Astrocyte of the spinal cord (primary cell): ENCODE results near the gene RPA3.

Experiments
- DNase-seq: peaks from one replicate; pipeline ENCODE4 v3.0.0; 2011; ENCODE audit warnings: low read depth, low spot score
- H3K4me3 ChIP-seq: 2 replicates; pipeline ENCODE4 v1.5.1; 2011; ENCODE audit warnings: low read depth, mild to moderate bottlenecking, low read length, moderate library complexity
- CTCF ChIP-seq: IDR thresholded peaks from 2 replicates; pipeline ENCODE4 v1.5.1; 2012; ENCODE audit warnings: low read depth, mild to moderate bottlenecking, low read length, inconsistent platforms
- in situ Hi-C: cut with HindIII; loops from 2 replicates; pipeline ENCODE4 v1.10.0; 2017; ENCODE audit warnings: low sequenced_read_pairs

Gene RPA3

GRCh38 chr7:7706101-7706511 lies 12.3 kb downstream of the RPA3 start:
- DNase-seq, result no peak
- no peak overlapping the region for H3K4me3 ChIP-seq
- in situ Hi-C loops, result no loop called here
- no peak for TF ChIP-seq CTCF

DNA sequence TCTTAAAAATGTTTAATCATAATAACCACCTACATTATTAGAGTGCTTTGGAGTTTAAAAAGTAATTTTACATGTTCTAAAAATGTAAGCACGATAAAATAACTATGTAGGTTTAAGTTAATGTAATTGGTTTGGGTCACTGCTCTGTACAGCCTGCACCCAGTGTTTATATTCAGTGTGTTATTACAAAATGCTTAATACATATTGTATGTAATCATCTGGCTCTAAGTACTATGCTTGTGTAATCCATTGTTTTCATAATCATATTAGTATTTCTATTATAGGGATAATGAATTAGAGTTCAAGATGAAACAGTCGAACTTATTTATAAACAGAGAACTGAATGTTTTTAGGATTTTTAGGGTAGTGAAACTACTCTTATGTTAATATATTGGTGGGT lies 13.1 kb downstream of the RPA3 start:
- no peak for TF ChIP-seq CTCF
- H3K4me3 ChIP-seq, result no peak overlapping the region
- in situ Hi-C loops, result no loop called here
- DNase-seq, result no peak

GRCh38 chr7:7704867-7705266 lies 13.5 kb downstream of the RPA3 start:
- no peak for DNase-seq
- in situ Hi-C loops, result no loop called here
- H3K4me3 ChIP-seq, result no peak overlapping the region
- TF ChIP-seq CTCF, result no peak

DNA sequence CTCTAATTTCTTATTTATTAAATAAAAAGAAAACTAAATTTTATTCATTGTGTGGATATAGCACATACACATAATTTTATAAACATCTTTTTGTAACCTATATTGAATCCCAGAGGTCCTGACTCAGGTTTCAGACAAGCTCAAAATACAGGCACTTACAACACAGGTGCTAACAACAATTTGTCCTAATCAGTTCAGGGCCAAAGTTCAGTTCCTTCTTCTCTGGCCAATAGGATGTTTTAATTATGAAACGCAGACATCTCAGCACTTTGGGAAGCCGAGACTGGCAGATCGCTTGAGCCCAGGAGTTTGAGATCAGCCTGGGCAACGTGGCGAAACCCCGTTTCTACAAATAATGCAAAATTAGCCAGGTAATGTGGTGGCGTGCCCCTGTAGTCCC lies 15.0 kb downstream of the RPA3 start:
- no peak for DNase-seq
- in situ Hi-C loops, result no loop called here
- TF ChIP-seq CTCF, result no peak
- no peak overlapping the region for H3K4me3 ChIP-seq

DNA sequence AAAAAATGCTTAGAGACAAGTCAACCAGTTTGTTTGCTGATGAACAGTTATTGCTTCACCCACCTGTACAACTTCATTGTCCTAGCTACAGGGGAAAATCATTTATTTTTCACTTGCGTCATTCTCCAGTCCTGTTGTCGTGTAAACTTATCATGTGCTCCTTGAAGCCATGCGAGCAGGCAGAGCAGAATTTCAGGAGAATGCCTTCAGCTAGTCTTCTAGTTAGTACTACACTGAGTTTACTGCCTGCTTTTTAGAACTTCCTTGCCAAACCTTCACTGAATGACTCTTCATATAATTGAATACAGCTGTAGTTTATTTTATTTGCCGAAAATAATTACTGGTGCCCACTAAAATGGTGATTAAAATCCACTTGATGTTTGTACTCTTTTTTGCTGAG lies 15.6 kb downstream of the RPA3 start:
- DNase-seq, result no peak
- no peak for TF ChIP-seq CTCF
- no peak overlapping the region for H3K4me3 ChIP-seq
- in situ Hi-C loops, result no loop called here

DNA sequence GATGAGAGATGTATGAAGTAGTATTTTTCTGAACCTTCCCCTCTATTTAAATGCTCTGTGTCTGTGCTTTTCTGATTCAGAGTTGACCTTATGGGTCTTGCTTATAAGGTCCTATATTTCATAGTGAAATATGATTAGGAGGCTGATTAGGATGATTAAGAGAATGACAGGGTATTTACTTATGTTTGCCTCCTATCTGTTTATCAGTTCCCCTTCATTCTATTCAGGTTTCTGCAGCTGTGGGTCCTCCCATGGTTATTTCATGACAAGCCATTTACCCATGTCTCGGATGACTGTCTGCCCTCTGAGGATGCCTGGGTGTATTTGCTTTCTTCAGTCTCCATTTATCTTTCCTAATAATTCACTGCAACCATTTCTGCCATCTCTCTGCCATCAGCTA lies 16.9 kb downstream of the RPA3 start:
- in situ Hi-C loops, result no loop called here
- DNase-seq, result no peak
- no peak for TF ChIP-seq CTCF
- no peak overlapping the region for H3K4me3 ChIP-seq

DNA sequence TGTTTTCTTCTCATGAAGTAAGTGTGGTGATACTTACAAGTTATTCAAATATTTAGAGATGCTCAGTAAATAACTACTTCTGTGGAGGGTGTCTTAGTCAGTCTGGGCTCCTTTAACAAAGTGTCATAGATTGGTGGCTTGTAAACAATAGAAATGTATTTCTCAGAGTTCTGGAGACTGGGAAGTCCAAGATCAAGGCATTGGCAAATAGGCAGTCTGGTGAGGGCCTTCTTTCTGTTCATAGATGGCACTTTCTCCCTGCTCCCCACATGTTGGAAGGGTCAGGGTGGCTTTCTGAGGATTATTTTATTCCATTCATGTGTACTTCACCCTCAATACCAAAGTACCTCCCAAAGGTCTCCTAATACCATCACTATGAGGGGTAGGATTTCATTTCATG lies 18.4 kb downstream of the RPA3 start:
- DNase-seq, result no peak
- no peak for TF ChIP-seq CTCF
- in situ Hi-C loops, result no loop called here
- no peak overlapping the region for H3K4me3 ChIP-seq
